GM18907 (cell line): ENCODE results near the gene SPRR2B.
"Not testable (repeated sequence)": the region's sequence is repeated elsewhere in the genome, so short reads cannot be mapped to it uniquely, and the experiment has no call there.

Experiments used
- ATAC-seq: cut with Tn5 transposase; IDR thresholded peaks from one replicate; pipeline ENCODE4 v1.9.1; 2021; ENCODE audit warnings: mild to moderate bottlenecking, moderate library complexity; ENCODE audit not compliant: unreplicated experiment

The SPRR2B gene

GRCh38 chr1:153071511-153071910, at the start of gene SPRR2B:
Gene SPRR2B, minus strand, starts transcription at chr1:153071611. Its CDS starts 772 bp downstream, at chr1:153070839.
- ATAC-seq = no peak

GRCh38 chr1:153120945-153121344, 49.5 kb upstream of the SPRR2B start:
- no peak for ATAC-seq

GRCh38 chr1:153119491-153119971, 48.1 kb upstream of the SPRR2B start:
- ATAC-seq = no peak

DNA sequence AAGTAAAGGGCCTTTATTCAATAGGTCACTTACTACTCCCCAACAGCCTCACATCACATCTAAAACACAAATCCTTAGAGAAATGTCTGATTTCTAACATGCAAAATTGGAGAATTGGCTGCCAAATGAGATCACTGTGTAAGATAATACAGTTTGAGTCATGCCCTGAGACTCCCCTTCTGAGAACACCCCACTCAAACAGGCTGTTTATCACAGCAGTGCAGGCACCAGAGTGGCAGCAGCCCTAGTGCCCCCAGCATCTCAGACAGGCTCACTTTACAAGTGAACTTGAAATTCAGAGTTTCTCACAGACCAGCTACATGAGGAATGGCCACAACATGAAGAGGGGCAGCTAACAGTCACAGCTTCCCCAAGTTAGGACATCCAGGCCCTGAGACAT, 43.9 kb upstream of the SPRR2B start:
- ATAC-seq = not testable (repeated sequence)

- ATAC-seq = no peak
Measured at GRCh38 chr1:153113416-153113815, 42.0 kb upstream of the SPRR2B start, which contains the start of gene SPRR2F. Gene SPRR2F, minus strand, starts transcription at chr1:153113516. Its CDS starts 783 bp downstream, at chr1:153112733.

DNA sequence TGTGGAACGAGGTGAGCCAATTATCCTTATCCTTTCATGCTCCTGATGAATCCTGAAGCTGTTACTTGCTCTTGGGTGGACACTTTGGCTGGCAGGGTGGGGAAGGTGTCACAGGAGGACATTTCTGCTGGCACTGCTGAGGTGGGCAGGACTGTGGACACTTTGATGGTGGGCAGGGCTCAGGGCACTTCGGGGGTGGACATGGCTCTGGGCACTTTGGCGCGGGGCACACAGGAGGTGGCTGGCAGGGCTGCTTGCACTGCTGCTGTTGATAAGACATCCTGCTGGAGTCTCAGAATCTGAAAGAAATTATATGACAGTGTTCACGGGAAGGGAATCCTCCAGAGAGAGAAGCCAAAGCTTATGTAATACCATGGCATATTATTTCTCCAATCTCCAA, 41.0 kb upstream of the SPRR2B start:
- ATAC-seq = not testable (repeated sequence)

DNA sequence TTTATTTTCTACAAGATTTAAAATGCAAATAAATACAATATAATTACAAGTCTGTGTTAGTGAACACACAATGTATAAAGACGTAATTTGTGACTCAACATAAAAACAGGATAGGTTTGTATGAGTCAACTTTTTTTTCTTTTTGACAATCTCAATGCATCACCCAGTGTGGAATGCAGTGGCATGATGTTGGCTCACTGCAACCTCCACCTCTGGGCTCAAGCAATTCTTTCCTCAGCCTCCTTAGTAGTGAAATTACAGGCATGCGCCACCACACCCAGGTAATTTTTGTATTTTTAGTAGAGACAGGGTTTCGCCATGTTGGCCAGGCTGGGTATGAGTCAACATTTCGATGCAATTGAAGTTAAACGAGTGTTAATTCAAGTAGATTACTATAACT, 28.8 kb upstream of the SPRR2B start:
- ATAC-seq = no peak

DNA sequence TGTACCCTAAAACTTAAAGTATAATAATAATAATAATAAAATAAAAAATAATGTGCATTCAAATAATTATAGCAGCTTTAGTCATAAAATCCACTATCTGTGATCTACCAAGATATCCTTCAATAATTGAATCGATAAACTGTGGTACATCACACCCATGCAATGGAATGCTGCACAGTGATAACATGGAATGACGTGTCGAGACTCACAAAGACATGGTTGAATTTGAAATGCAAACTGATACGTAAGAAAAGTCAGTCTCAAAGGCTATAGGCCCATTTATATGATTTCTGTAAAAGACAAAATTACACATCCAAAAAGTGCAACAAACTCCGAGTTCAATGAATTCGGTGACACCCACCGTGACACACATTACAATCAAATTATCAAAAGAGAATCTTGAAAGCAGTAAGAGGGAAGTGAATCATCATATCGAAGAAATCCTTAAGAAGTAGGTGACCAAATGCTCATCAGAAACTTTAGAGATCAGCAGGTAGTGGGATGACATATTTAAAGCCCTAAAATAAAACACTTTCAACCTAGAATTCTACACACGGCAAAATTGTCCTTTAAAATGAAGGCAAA, 28.1 kb upstream of the SPRR2B start:
- ATAC-seq = no peak

DNA sequence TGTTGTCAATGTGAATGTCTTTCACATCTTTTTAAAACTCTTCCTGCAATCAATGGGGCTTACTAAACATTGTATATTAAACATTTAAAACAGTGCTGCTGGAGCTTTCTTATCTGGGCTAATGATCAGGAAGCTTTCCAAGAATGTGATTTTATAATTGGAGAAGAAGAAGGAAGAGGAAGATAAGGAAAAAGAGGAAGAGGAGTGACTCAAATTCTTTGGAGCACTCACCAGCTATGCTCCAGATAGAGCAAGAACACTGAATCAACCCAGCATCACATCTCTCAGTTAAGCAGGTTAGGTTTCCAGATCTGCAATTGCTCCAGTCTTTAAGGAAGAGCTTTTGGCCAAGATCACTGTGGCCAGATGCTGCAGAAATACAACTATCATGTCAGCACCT, 24.4 kb upstream of the SPRR2B start:
- no peak for ATAC-seq

DNA sequence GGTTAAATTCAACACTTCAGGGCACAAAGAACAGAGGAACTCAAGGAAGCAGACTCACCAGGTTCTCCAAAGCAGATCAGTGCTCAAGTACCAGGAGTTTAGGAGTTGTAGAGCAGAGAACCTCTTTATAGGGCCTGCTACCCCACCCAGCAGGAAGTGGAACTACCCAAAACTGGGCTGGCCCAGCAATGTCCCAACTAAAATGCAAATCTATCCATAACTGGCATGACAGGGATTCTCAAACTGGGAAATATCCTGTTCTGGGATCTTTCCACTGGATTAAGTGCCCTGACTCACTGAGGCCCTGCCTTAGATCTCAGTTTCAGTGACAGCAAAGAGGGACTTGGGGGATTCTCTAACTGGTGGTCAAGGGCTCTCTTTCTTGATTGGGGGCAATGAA, 23.0 kb upstream of the SPRR2B start, which contains the start of gene SPRR2E:
TSS of gene SPRR2E (minus strand) at position 101 of the 400 bp plus-strand sequence. CDS start 775 bp downstream, outside the sequence.
- ATAC-seq = no peak

- no peak for ATAC-seq
Measured at GRCh38 chr1:153087652-153088051, 16.2 kb upstream of the SPRR2B start.

DNA sequence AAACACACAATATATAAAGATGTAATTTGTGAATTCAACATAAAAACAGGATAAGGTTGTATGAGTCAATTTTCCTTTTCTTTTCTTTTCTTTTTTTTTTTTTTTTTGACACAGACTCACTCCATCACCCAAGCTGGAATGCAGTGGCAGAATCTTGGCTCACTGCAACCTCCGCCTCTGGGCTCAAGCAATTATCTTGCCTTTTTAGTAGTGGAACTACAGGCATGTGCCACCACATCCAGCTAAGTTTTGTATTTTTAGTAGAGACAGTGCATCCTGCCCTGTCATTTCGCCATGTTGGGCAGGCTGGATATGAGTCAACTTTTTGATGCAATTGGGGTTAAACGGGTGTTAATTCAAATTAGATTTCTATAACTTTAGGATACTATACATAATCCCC, 10.3 kb upstream of the SPRR2B start:
- no peak for ATAC-seq

GRCh38 chr1:153072806-153073726, 1.7 kb upstream of the SPRR2B start:
- no peak for ATAC-seq

GRCh38 chr1:153070243-153070642, 1.2 kb downstream of the SPRR2B start:
- no peak for ATAC-seq

DNA sequence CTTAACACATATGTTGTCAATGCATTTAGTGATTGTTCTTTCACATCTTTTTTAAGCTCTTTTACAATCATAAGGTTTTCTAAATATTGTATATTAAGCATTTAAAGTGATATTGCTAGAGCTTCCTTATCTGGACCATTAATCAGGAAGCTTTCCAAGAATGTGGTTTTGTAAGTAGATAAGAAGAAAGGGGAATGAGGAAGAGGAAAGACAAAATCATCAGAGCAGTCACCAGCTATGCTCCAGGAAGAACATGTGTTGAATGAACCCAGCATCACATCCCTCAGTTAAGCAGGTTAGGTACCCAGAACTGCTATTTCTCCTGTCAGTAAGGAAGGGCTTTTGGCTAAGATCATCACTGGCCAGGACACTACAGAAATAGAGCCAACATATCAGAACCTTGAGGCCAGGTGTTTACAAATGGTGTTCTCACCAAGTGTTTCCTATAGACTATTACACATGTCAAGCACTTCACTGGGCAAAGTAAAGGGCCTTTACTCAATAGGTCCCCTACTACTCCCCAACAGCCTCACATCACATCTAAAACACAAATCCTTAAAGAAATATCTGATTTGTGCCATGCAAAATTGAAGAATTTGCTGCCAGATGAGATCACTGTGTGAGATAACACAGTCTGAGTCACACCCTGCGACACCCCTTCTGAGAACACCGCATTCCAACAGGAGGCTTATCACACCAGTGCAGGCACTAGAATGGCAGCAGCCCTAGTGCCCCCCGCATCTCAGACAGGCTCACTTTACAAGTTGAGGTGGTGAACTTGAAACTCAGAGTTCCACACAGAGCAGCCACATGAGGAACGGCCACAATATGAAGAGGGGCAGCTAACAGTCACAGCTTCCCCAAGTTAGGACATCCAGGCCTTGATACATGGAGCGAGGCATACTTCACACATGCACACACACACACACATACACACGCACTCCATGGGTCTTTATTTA, 12.3 kb downstream of the SPRR2B start:
- no peak for ATAC-seq

DNA sequence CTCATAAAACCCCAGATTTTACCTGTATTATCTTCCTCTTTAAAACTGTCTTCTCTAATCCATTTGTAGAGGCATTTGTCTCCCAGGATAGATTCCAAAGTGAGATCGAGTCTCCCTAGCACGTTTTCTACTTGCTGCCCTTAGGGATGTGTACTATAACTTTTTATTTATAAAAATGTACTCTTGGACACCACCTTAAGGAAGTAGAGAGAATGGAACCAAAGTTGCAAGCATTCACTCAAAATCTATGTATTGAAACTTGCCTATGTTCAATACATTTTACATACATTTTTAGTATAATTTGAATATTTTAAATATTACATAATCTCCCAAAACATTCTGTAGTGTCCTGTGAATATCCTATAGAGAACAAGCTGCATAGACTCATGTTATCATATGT, 13.3 kb downstream of the SPRR2B start:
- ATAC-seq = no peak

DNA sequence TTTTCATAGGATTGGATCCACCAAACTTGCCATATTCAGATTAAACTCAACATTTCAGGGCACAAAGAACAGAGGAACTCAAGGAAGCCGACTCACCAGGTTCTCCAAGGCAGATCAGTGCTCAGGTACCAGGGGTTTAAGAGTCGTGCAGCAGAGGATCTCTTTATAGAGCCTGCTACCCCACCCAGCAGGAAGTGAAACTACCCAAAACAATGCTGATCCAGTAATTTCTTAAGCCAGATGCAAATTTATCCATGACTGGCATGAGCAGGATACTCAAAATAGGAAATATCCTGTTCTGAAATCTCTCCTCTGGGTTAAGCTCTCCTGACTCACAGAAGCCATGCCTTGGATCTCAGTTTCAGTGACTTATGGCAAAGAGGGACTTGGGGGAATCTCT, 14.0 kb downstream of the SPRR2B start, which contains the start of gene SPRR2A:
TSS of gene SPRR2A (minus strand) at position 138 of the 400 bp plus-strand sequence. CDS start 777 bp downstream, outside the sequence.
- no peak for ATAC-seq

DNA sequence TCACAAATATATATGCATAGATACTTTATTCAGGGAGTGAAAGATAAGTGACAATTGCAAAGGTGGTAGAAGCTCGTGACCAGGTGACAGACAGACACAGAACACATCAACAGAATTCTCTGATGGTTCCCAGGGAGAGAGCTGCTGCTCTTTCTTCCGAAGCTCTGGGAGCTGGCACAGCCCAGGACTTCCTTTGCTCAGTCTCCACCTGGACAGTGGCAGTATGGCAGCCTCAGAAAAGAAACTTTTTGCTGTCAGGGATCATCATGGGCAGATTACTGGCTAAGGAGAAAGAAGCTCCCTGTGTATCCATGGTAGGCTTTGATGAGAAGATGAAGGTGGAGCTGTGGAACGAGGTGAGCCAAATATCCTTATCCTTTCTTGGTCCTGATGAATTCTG, 15.3 kb downstream of the SPRR2B start:
- not testable (repeated sequence) for ATAC-seq

- ATAC-seq = no peak
Measured at GRCh38 chr1:153049211-153049610, 22.2 kb downstream of the SPRR2B start.

GRCh38 chr1:153040950-153041631, 30.3 kb downstream of the SPRR2B start, which contains the start of gene SPRR2D:
Gene SPRR2D, minus strand, starts transcription at chr1:153041120. Its CDS starts 774 bp downstream, at chr1:153040346.
- ATAC-seq = no peak
